CD4-positive, alpha-beta memory T cell (primary cell): ENCODE data around the gene LTK. TPM values are rescaled to one million over a fixed set of nuclear protein-coding genes. Genes with fewer than 3 reads are reported as not detected.
"Not testable (repeated sequence)": the region's sequence is repeated elsewhere in the genome, so short reads cannot be mapped to it uniquely, and the experiment has no call there.

Source experiments
- CTCF ChIA-PET: fragments of 350-600 bp; sonication (Branson Sonifier 250); formaldehyde crosslinking; loops from one replicate; lab custom pipeline; 2021; ENCODE audit warnings: inconsistent platforms; ENCODE audit not compliant: partially characterized antibody; lab: Charles Lee
- POLR2A ChIA-PET: fragments of 350-600 bp; sonication (Branson Sonifier 250); formaldehyde crosslinking; loops from one replicate; lab custom pipeline; 2021; ENCODE audit not compliant: partially characterized antibody; lab: Charles Lee
- DNase-seq, 5 donors: peaks; one replicate each; pipeline versions ENCODE4 v3.0.0 to v3.0.0-alpha.2; 2020 to 2022; ENCODE audit warnings: mixed read lengths in 1 of 5
- H3K27ac ChIP-seq: one replicate; pipeline ENCODE4 v1.7.0; 2013; ENCODE audit warnings: low read depth, low read length
- H3K27me3 ChIP-seq: 2 replicates; pipeline ENCODE4 v1.7.0; 2013; ENCODE audit warnings: mild to moderate bottlenecking, low read length, moderate library complexity; ENCODE audit not compliant: insufficient read depth
- H3K36me3 ChIP-seq: 2 replicates; pipeline ENCODE4 v1.7.0; 2013; ENCODE audit warnings: mild to moderate bottlenecking, low read length, moderate library complexity; ENCODE audit not compliant: insufficient read depth
- H3K4me1 ChIP-seq: 2 replicates; pipeline ENCODE4 v1.7.0; 2013; ENCODE audit warnings: mild to moderate bottlenecking, low read length, moderate library complexity; ENCODE audit not compliant: insufficient read depth
- H3K4me3 ChIP-seq, 2 donors: one replicate each; pipeline ENCODE4 v1.7.0; 2013; ENCODE audit warnings: low read length in 2 of 2, mild to moderate bottlenecking in 1 of 2
- H3K9me3 ChIP-seq, 2 donors: one replicate each; pipeline ENCODE4 v1.7.0; 2013; ENCODE audit warnings: low read length in 2 of 2, control low read depth in 1 of 2; ENCODE audit not compliant: control insufficient read depth in 1 of 2
- H3K27ac Mint-ChIP-seq, 7 donors: one replicate each; pipeline ENCODE4 v1.8.0; 2020 to 2021; ENCODE audit warnings: mixed read lengths in 7 of 7, mild to moderate bottlenecking in 6 of 7, inconsistent platforms in 3 of 7, moderate library complexity in 3 of 7
- H3K27me3 Mint-ChIP-seq, 2 donors: one replicate each; pipeline ENCODE4 v1.8.0; 2020 to 2021; ENCODE audit warnings: mixed read lengths in 2 of 2
- H3K36me3 Mint-ChIP-seq, 2 donors: one replicate each; pipeline ENCODE4 v1.8.0; 2020 to 2021; ENCODE audit warnings: mixed read lengths in 2 of 2, inconsistent platforms in 1 of 2, mild to moderate bottlenecking in 1 of 2
- H3K4me1 Mint-ChIP-seq, 4 donors: one replicate each; pipeline ENCODE4 v1.8.0; 2020 to 2021; ENCODE audit warnings: mixed read lengths in 4 of 4, mild to moderate bottlenecking in 1 of 4
- H3K4me3 Mint-ChIP-seq, 8 donors: one replicate each; pipeline ENCODE4 v1.8.0; 2020 to 2021; ENCODE audit warnings: mixed read lengths in 8 of 8, mild to moderate bottlenecking in 7 of 8, moderate library complexity in 6 of 8, inconsistent platforms in 3 of 8
- H3K9me3 Mint-ChIP-seq, 8 donors: one replicate each; pipeline ENCODE4 v1.8.0; 2020 to 2021; ENCODE audit warnings: mixed read lengths in 8 of 8, mild to moderate bottlenecking in 5 of 8, inconsistent platforms in 3 of 8, moderate library complexity in 1 of 8
- intact Hi-C: fragments of 100-400 bp; cut with micrococcal nuclease; formaldehyde crosslinking; loops from one replicate; pipeline ENCODE4 v1.15.1; 2023
- polyA plus RNA-seq, 2 donors: library from polyadenylated mRNA; unstranded; fragments of 300-500 nt; fragmentation: Illumina TruSeq; gene quantifications; one replicate each; pipeline ENCODE4 v1.2.3, GENCODE V29; 2021
- total RNA-seq, 2 experiments: library from RNA; stranded (reverse); gene quantifications; one replicate each; pipeline ENCODE4 v1.2.3, GENCODE V29; 2021

The LTK gene
- total and polyA plus RNA-seq, 4 experiments from 2014 or later, result 1.9 to 5.1 (median 3.7) TPM

DNA sequence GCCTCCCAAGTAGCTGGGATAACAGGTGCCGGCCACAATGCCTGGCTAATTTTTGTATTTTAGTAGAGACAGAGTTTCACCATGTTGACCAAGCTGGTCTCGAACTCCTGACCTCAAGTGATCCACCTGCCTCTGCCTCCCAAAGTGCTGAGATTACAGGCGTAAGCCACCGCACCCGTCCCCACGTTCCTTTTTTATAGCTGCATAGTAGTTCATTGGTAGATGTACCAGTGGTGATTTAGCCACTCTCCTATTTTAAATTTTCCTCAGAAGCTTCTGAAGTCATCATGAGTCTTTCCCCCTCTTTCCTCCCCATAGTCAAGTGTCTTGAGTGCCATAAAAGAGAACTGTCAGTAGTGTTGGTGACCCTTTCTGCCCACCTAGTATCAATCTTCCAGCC, 44.0 kb downstream of the LTK start:
- POLR2A ChIA-PET, H3K9me3 ChIP-seq, H3K27me3 ChIP-seq, H3K27ac Mint-ChIP-seq, H3K4me3 Mint-ChIP-seq, H3K9me3 Mint-ChIP-seq, H3K27me3 Mint-ChIP-seq, DNase-seq, H3K27ac ChIP-seq, H3K4me1 Mint-ChIP-seq, H3K4me3 ChIP-seq, H3K4me1 ChIP-seq: not testable (repeated sequence)
- CTCF ChIA-PET, result interaction anchor here (0.8 kb wide), 1 partner anchor 135 kb away, joined by 3 read pairs; no protein-coding TSS in a partner anchor
- intact Hi-C loops, result loop anchor here (5.0 kb wide), 1 partner anchor 133 kb away; no protein-coding TSS in a partner anchor
- H3K36me3 ChIP-seq, result peaks cover 45% of the 10 kb centered on the region
- H3K36me3 Mint-ChIP-seq, result peaks cover 43 to 52% of the 10 kb centered on the region in 2 donors

DNA sequence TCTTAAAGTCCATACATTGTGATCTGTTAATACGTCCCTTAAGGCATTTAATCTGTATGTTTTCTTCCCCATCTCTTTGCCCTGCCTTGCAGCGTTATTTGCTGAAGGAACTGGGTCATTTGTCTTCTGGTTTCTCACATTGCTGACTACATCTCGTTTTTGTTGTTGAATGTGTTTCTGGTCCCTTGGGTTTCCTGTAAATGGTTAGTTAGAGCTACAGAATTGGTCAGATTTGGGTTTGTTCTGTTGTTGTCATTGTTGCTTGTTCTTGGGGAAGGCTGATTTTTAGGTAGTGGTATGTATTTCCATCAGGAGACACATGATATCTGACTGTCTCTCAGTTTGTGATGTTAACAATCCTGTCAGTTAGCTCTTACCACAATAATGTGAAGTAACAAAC, 46.9 kb downstream of the LTK start:
- POLR2A ChIA-PET, result interaction anchor here (0.8 to 1.2 kb wide), 5 partner anchors 9 to 307 kb away, joined by 3 to 4 read pairs (median 3); partner anchors contain the start of genes ITPKA, MAPKBP1 and MGA
- no peaks in the 10 kb centered on the region for H3K9me3 ChIP-seq
- H3K27ac Mint-ChIP-seq, result peak overlapping the region in 2 of 7 donors; percentile 2 to 72
- H3K9me3 Mint-ChIP-seq, result no peaks in the 10 kb centered on the region
- H3K27me3 Mint-ChIP-seq, result no peaks in the 10 kb centered on the region
- CTCF ChIA-PET, result interaction anchor here (0.8 to 3.8 kb wide), 14 partner anchors 12 to 346 kb away, joined by 3 to 27 read pairs (median 6); no protein-coding TSS in a partner anchor
- no peak for DNase-seq
- H3K4me1 Mint-ChIP-seq, result peaks cover 0 to 7% (median 4%) of the 10 kb centered on the region in 4 donors
- no peaks in the 10 kb centered on the region for H3K27me3 ChIP-seq
- H3K4me3 ChIP-seq, result no peak overlapping the region
- peaks cover 42 to 60% of the 10 kb centered on the region in 2 donors for H3K36me3 Mint-ChIP-seq
- H3K27ac ChIP-seq, result no peak overlapping the region
- H3K4me3 Mint-ChIP-seq, result no peak overlapping the region
- no peaks in the 10 kb centered on the region for H3K4me1 ChIP-seq
- intact Hi-C loops, result loop anchor here (1.0 to 5.0 kb wide), 2 partner anchors 136 to 345 kb away; no protein-coding TSS in a partner anchor
- peaks cover 39% of the 10 kb centered on the region for H3K36me3 ChIP-seq

DNA sequence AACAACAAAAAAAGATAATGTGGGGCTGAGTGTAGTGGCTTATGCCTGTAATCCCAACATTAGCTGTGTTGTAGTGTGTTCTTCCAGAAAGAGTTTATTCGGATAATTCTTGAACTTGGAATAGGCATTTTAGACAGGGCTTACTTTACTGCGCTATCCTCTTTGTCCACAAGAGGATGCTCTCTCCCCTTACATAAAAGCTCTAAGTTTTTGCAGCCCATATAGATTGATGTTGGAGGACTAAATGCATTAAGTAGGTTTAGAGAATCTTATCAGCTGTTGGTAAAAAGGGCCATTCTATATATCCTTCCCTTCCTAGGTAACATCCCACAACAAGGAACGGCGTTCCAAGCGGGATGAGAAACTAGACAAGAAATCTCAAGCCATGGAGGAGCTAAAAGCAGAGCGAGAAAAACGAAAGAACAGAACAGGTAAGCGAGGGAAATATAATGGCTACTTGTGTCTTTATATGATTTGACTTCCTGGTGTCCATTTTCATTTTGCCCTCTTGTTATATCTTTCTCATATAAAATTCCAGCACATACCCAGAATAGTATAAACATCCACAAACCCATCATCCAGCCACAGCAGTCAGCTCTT, 47.7 kb downstream of the LTK start:
- Mint-ChIP-seq H3K27ac (peak overlapping the region in 3 of 7 donors; percentile 24 to 89 (median 49)), H3K4me1 (peaks cover 0 to 7% (median 4%) of the 10 kb centered on the region in 4 donors), H3K4me3 (no peak overlapping the region), H3K9me3 (no peaks in the 10 kb centered on the region), H3K27me3 (no peaks in the 10 kb centered on the region), H3K36me3 (peaks cover 36 to 56% of the 10 kb centered on the region in 2 donors)
- Histone ChIP-seq H3K36me3 (peaks cover 32% of the 10 kb centered on the region), H3K27me3 (no peaks in the 10 kb centered on the region), H3K4me3 (no peak overlapping the region), H3K27ac (no peak overlapping the region), H3K9me3 (no peaks in the 10 kb centered on the region), H3K4me1 (no peaks in the 10 kb centered on the region)
- ChIA-PET CTCF (interaction anchor here (0.8 to 3.8 kb wide), 21 partner anchors 13 to 439 kb away, joined by 3 to 27 read pairs (median 5); partner anchors contain the start of gene LTK), POLR2A (interaction anchor here (0.8 to 1.2 kb wide), 7 partner anchors 10 to 308 kb away, joined by 3 to 4 read pairs (median 3); partner anchors contain the start of genes ITPKA, MAPKBP1, MGA and RPAP1)
- intact Hi-C loops, result loop anchor here (1.0 to 5.0 kb wide), 3 partner anchors 47 to 345 kb away; partner anchors contain the start of gene LTK
- peak in 4 of 5 donors; percentile 37 to 56 (median 44) for DNase-seq

DNA sequence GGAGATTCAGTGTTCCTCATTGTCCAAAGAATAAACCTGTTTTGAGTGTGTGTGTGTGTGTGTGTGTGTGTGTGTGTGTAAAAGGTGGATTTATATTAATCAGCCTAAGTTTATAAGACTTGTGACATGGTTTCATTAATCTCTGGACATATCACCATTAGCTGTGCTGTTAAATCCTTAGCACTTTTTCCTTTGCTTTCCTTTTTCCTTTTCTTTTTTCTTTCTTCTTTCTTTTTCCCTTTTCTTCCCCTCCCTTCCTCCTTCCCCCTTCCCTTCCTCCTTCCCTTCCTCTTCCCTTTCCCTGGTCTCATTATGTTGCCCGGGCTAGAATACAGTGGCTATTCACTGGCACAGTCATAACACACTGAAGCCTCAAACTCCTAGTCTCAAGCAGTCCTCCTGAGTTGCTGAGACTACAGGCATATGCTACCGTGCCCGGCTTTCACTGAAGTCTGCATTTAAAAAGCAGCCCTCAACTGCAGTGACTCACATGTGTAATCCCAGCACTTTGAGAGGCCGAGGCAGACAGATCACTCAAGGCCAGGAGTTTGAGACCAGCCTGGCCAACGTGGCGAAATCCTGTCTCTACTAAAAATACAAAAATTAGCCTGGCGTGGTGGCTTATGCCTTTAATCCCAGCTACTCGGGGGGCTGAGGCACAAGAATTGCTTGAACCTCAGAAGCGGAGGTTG, 48.6 kb downstream of the LTK start:
- H3K27ac Mint-ChIP-seq, result peak overlapping the region in 3 of 7 donors; percentile 19 to 68 (median 29)
- peaks cover 0 to 7% (median 4%) of the 10 kb centered on the region in 4 donors for H3K4me1 Mint-ChIP-seq
- no peaks in the 10 kb centered on the region for H3K27me3 Mint-ChIP-seq
- H3K36me3 ChIP-seq, result peaks cover 26% of the 10 kb centered on the region
- H3K4me3 ChIP-seq, result no peak overlapping the region
- H3K9me3 ChIP-seq, result no peaks in the 10 kb centered on the region
- H3K9me3 Mint-ChIP-seq, result no peaks in the 10 kb centered on the region
- ChIA-PET CTCF (interaction anchor here (0.5 to 3.8 kb wide), 19 partner anchors 13 to 597 kb away, joined by 3 to 27 read pairs (median 6); no protein-coding TSS in a partner anchor), POLR2A (interaction anchor here (0.6 to 1.2 kb wide), 4 partner anchors 79 to 559 kb away, joined by 3 read pairs; partner anchors contain the start of gene RPAP1)
- peaks cover 30 to 52% of the 10 kb centered on the region in 2 donors for H3K36me3 Mint-ChIP-seq
- intact Hi-C loops, result loop anchor here (2.0 to 5.0 kb wide), 2 partner anchors 48 to 137 kb away; partner anchors contain the start of gene LTK
- no peaks in the 10 kb centered on the region for H3K4me1 ChIP-seq
- H3K27me3 ChIP-seq, result no peaks in the 10 kb centered on the region
- H3K4me3 Mint-ChIP-seq, result no peak overlapping the region
- no peak for DNase-seq
- no peak overlapping the region for H3K27ac ChIP-seq

GRCh38 chr15:41462084-41462795, 51.4 kb downstream of the LTK start:
- H3K27ac Mint-ChIP-seq, result peak overlapping the region; percentile 5 to 81 (median 33)
- no peaks in the 10 kb centered on the region for H3K9me3 ChIP-seq
- peaks cover 33 to 53% of the 10 kb centered on the region in 2 donors for H3K36me3 Mint-ChIP-seq
- peaks cover 0 to 7% (median 4%) of the 10 kb centered on the region in 4 donors for H3K4me1 Mint-ChIP-seq
- intact Hi-C loops, result no loop called here
- no peak for DNase-seq
- POLR2A ChIA-PET, result no interaction called here
- no peaks in the 10 kb centered on the region for H3K4me1 ChIP-seq
- H3K27ac ChIP-seq, result no peak overlapping the region
- H3K27me3 Mint-ChIP-seq, result no peaks in the 10 kb centered on the region
- H3K27me3 ChIP-seq, result no peaks in the 10 kb centered on the region
- H3K4me3 ChIP-seq, result no peak overlapping the region
- no peak overlapping the region for H3K4me3 Mint-ChIP-seq
- H3K9me3 Mint-ChIP-seq, result no peaks in the 10 kb centered on the region
- H3K36me3 ChIP-seq, result peaks cover 30% of the 10 kb centered on the region
- CTCF ChIA-PET, result interaction anchor here (0.8 kb wide), 1 partner anchor 45 kb away, joined by 3 read pairs; no protein-coding TSS in a partner anchor
